Smooth muscle cell (in vitro differentiated cells): Measurements from ENCODE around the gene KBTBD13. TPM values are rescaled to one million over a fixed set of nuclear protein-coding genes. Genes with fewer than 3 reads are reported as not detected.

ENCODE experiments used
- DNase-seq: peaks from one replicate; lab custom pipeline; 2025; ENCODE audit not compliant: unreplicated experiment; lab: John Stamatoyannopoulos, UW
- H2AFZ ChIP-seq: fragments of 200-600 bp; sonication (generic); 2 replicates; pipeline ENCODE4 v1.6.0; 2016; ENCODE audit warnings: antibody characterized with exemption, low read depth, mild to moderate bottlenecking
- H3F3A ChIP-seq: fragments of 200-600 bp; sonication (generic); 2 replicates; pipeline ENCODE4 v1.6.0; 2017; ENCODE audit warnings: antibody characterized with exemption, low read depth
- H3K27ac ChIP-seq: fragments of 200-600 bp; sonication (generic); 2 replicates; pipeline ENCODE4 v1.5.1; 2016; ENCODE audit warnings: low read depth, mild to moderate bottlenecking
- H3K27me3 ChIP-seq: fragments of 200-600 bp; sonication (generic); 2 replicates; pipeline ENCODE4 v1.6.1; 2016; ENCODE audit warnings: low read depth, mild to moderate bottlenecking
- H3K36me3 ChIP-seq: fragments of 200-600 bp; sonication (generic); 2 replicates; pipeline ENCODE4 v1.5.1; 2016; ENCODE audit warnings: low read depth
- H3K4me1 ChIP-seq: fragments of 200-600 bp; sonication (generic); 2 replicates; pipeline ENCODE4 v1.5.1; 2016; ENCODE audit warnings: low read depth
- H3K4me2 ChIP-seq: fragments of 200-600 bp; sonication (generic); 2 replicates; pipeline ENCODE4 v1.6.0; 2016; ENCODE audit warnings: mild to moderate bottlenecking
- H3K4me3 ChIP-seq: fragments of 200-600 bp; sonication (generic); 2 replicates; pipeline ENCODE4 v1.5.1; 2016; ENCODE audit warnings: mild to moderate bottlenecking
- H3K79me2 ChIP-seq: fragments of 200-600 bp; sonication (generic); 2 replicates; pipeline ENCODE4 v1.6.0; 2016; ENCODE audit warnings: low read depth, mild to moderate bottlenecking
- H3K9ac ChIP-seq: fragments of 200-600 bp; sonication (generic); 2 replicates; pipeline ENCODE4 v1.6.0; 2016; ENCODE audit warnings: low read depth
- H3K9me3 ChIP-seq: fragments of 200-600 bp; sonication (generic); replicated peaks from 2 replicates; pipeline ENCODE4 v1.5.1; 2016; ENCODE audit warnings: low read depth
- H4K20me1 ChIP-seq: fragments of 200-600 bp; sonication (generic); 2 replicates; pipeline ENCODE4 v1.6.0; 2016; ENCODE audit warnings: low read depth
- WGBS: methylation state at CpG from one replicate; pipeline ENCODE4 v1.1.7; 2016; ENCODE audit warnings: low lambda C conversion rate; 5-methylcytosine and 5-hydroxymethylcytosine counted together
- polyA plus RNA-seq: library from polyadenylated mRNA; unstranded; fragments of >200 nt; fragmentation: Nextera tagmentation; extraction: Ambion mirVana; gene quantifications from 2 replicates; pipeline ENCODE4 v1.2.1, GENCODE V29; 2016
- total RNA-seq: library from RNA; depleted of rRNA; stranded (reverse); fragments of >200 nt; gene quantifications from 2 replicates; pipeline ENCODE4 v1.2.3, GENCODE V29; 2014
- TF ChIP-seq, protein P1 (sequence below): fragments of 200-600 bp; sonication (generic); IDR thresholded peaks from 2 replicates; pipeline ENCODE4 v1.5.1; 2017; ENCODE audit warnings: borderline replicate concordance, mild to moderate bottlenecking, antibody characterized with exemption; ENCODE audit not compliant: insufficient read depth, poor library complexity, severe bottlenecking

The KBTBD13 gene
- total and polyA plus RNA-seq, 2 experiments from 2014 or later = 0.11 TPM; not detected in 1

DNA sequence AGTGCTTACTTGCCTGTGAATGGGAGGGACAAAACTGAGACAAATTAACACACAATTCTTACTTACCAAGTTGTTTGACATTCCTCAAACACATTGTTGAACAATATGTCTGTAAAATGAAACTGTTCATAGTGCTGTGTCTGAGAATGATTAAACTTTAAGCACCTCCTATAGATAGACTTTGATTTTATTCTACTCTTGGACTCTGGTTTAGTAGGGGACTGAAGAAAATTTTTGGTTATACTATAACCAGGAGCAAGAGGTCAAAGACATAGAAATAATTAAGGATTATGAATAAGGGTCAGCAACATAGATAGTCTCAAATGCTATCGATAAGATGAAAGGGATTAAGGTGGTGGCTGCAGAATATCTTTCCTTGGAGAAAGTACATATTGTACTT, 39.2 kb upstream of the KBTBD13 start:
- WGBS = 100% methylated on average over 1 of the region's 1 CpG
- no peaks in the 10 kb centered on the region for H3K27me3 ChIP-seq
- H3K4me3 ChIP-seq = no peak overlapping the region
- H3K9ac ChIP-seq = no peak overlapping the region
- H3K79me2 ChIP-seq = no peaks in the 10 kb centered on the region
- no peaks in the 10 kb centered on the region for H3K9me3 ChIP-seq
- no peaks in the 10 kb centered on the region for H4K20me1 ChIP-seq
- H3K4me1 ChIP-seq = no peaks in the 10 kb centered on the region
- H3K4me2 ChIP-seq = no peak overlapping the region
- no peaks in the 10 kb centered on the region for H3F3A ChIP-seq
- DNase-seq = no peak
- TF ChIP-seq, protein P1, sequence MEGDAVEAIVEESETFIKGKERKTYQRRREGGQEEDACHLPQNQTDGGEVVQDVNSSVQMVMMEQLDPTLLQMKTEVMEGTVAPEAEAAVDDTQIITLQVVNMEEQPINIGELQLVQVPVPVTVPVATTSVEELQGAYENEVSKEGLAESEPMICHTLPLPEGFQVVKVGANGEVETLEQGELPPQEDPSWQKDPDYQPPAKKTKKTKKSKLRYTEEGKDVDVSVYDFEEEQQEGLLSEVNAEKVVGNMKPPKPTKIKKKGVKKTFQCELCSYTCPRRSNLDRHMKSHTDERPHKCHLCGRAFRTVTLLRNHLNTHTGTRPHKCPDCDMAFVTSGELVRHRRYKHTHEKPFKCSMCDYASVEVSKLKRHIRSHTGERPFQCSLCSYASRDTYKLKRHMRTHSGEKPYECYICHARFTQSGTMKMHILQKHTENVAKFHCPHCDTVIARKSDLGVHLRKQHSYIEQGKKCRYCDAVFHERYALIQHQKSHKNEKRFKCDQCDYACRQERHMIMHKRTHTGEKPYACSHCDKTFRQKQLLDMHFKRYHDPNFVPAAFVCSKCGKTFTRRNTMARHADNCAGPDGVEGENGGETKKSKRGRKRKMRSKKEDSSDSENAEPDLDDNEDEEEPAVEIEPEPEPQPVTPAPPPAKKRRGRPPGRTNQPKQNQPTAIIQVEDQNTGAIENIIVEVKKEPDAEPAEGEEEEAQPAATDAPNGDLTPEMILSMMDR = no peak
- no peak overlapping the region for H2AFZ ChIP-seq
- no peaks in the 10 kb centered on the region for H3K36me3 ChIP-seq
- no peak overlapping the region for H3K27ac ChIP-seq

DNA sequence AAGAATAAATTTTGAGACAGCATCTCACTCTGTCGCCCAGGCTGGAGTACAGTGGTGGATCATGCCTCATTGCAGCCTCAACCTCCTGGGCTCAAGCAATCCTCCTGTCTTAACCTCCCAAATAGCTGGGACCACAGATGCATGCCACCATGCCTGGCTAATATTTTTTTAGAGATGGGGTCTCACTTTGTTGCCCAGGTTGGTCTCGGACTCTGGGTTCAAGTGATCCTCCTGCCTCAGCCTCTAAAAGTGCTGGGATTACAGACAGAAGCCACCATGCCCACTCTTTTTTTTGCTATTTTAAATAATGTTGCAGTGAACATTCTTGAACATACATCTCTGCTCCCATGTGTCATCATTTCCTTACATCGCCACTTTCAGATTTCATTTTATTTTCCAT, 38.1 kb upstream of the KBTBD13 start:
- WGBS = 95% methylated on average over 3 of the region's 3 CpGs
- no peaks in the 10 kb centered on the region for H4K20me1 ChIP-seq
- TF ChIP-seq, protein P1 = no peak

DNA sequence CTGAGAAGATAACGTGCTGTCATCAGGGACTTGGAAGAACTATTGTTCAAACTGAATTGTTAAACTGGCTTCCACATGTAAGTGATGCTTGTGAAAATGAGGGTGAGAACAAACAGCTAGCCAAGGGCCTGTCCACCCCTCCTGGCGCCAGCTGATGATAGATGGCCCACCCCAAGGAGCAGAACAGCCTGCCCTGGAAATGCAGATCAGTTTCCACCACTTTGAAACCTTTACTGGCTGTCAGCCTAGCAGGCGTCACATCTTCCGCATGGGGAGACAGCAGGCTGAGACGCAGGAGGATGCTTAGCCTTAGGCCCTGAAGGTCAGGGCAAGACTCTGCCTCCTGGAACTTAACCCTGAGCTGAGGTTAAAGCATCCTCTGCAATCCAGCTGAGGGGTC, 37.7 kb upstream of the KBTBD13 start:
- no peaks in the 10 kb centered on the region for H3K79me2 ChIP-seq
- TF ChIP-seq, protein P1 = no peak
- no peak overlapping the region for H3K27ac ChIP-seq
- H3K9ac ChIP-seq = no peak overlapping the region
- H2AFZ ChIP-seq = no peak overlapping the region
- DNase-seq = no peak
- WGBS = 84% methylated on average over 5 of the region's 5 CpGs
- H3K4me1 ChIP-seq = no peaks in the 10 kb centered on the region
- H3K27me3 ChIP-seq = no peaks in the 10 kb centered on the region
- H4K20me1 ChIP-seq = no peaks in the 10 kb centered on the region
- no peaks in the 10 kb centered on the region for H3F3A ChIP-seq
- no peaks in the 10 kb centered on the region for H3K9me3 ChIP-seq
- no peaks in the 10 kb centered on the region for H3K36me3 ChIP-seq
- no peak overlapping the region for H3K4me2 ChIP-seq
- H3K4me3 ChIP-seq = no peak overlapping the region

More for the DNA sequence above, 38.1 kb upstream of the KBTBD13 start:
- no peak for DNase-seq
- H3K9me3 ChIP-seq = no peaks in the 10 kb centered on the region
- no peaks in the 10 kb centered on the region for H3K4me1 ChIP-seq
- no peaks in the 10 kb centered on the region for H3K36me3 ChIP-seq
- no peak overlapping the region for H3K4me3 ChIP-seq
- H2AFZ ChIP-seq = no peak overlapping the region
- no peak overlapping the region for H3K9ac ChIP-seq
- H3F3A ChIP-seq = no peaks in the 10 kb centered on the region
- no peak overlapping the region for H3K27ac ChIP-seq
- no peaks in the 10 kb centered on the region for H3K27me3 ChIP-seq
- no peak overlapping the region for H3K4me2 ChIP-seq
- H3K79me2 ChIP-seq = no peaks in the 10 kb centered on the region

GRCh38 chr15:65040461-65040860, 36.1 kb upstream of the KBTBD13 start:
- TF ChIP-seq, protein P1 = no peak
- DNase-seq = no peak
- Histone ChIP-seq H2AFZ (no peak overlapping the region), H3K4me2 (no peak overlapping the region), H3K79me2 (no peaks in the 10 kb centered on the region), H3F3A (no peaks in the 10 kb centered on the region), H3K9ac (no peak overlapping the region), H4K20me1 (no peaks in the 10 kb centered on the region), H3K4me3 (no peak overlapping the region), H3K4me1 (no peaks in the 10 kb centered on the region), H3K9me3 (no peaks in the 10 kb centered on the region), H3K27me3 (no peaks in the 10 kb centered on the region), H3K36me3 (no peaks in the 10 kb centered on the region), H3K27ac (no peak overlapping the region)
- 96% methylated on average over 6 of the region's 6 CpGs for WGBS
